Lower leg skin (tissue), 3 donors: ENCODE measurements around the gene ZNF32.

Experiments
- CTCF ChIP-seq, 3 donors: fragments of 450-650 bp; IDR thresholded peaks; one replicate each; pipeline ENCODE4 v1.5.1; 2016; ENCODE audit warnings: antibody characterized with exemption in 3 of 3, mild to moderate bottlenecking in 3 of 3, moderate library complexity in 2 of 3
- POLR2A ChIP-seq, 2 donors: fragments of 450-650 bp; IDR thresholded peaks; one replicate each; pipeline ENCODE4 v1.6.1; 2016 to 2017; ENCODE audit warnings: antibody characterized with exemption in 2 of 2, mild to moderate bottlenecking in 1 of 2, moderate library complexity in 1 of 2

- TF ChIP-seq CTCF (IDR thresholded peaks at IDR 0.05) (no peak), POLR2A (IDR thresholded peaks at IDR 0.05) (no peak)
Observed at GRCh38 chr10:43688348-43688892, 39.7 kb upstream of the ZNF32 start.
